Smooth muscle cell (in vitro differentiated cells): ENCODE measurements around the gene ABHD14A. TPM values are rescaled to one million over a fixed set of nuclear protein-coding genes. Genes with fewer than 3 reads are reported as not detected.

Experiments
- DNase-seq: peaks from one replicate; lab custom pipeline; 2025; ENCODE audit not compliant: unreplicated experiment; lab: John Stamatoyannopoulos, UW
- H2AFZ ChIP-seq: fragments of 200-600 bp; sonication (generic); 2 replicates; pipeline ENCODE4 v1.6.0; 2016; ENCODE audit warnings: antibody characterized with exemption, low read depth, mild to moderate bottlenecking
- H3F3A ChIP-seq: fragments of 200-600 bp; sonication (generic); 2 replicates; pipeline ENCODE4 v1.6.0; 2017; ENCODE audit warnings: antibody characterized with exemption, low read depth
- H3K27ac ChIP-seq: fragments of 200-600 bp; sonication (generic); 2 replicates; pipeline ENCODE4 v1.5.1; 2016; ENCODE audit warnings: low read depth, mild to moderate bottlenecking
- H3K27me3 ChIP-seq: fragments of 200-600 bp; sonication (generic); 2 replicates; pipeline ENCODE4 v1.6.1; 2016; ENCODE audit warnings: low read depth, mild to moderate bottlenecking
- H3K36me3 ChIP-seq: fragments of 200-600 bp; sonication (generic); 2 replicates; pipeline ENCODE4 v1.5.1; 2016; ENCODE audit warnings: low read depth
- H3K4me1 ChIP-seq: fragments of 200-600 bp; sonication (generic); 2 replicates; pipeline ENCODE4 v1.5.1; 2016; ENCODE audit warnings: low read depth
- H3K4me2 ChIP-seq: fragments of 200-600 bp; sonication (generic); 2 replicates; pipeline ENCODE4 v1.6.0; 2016; ENCODE audit warnings: mild to moderate bottlenecking
- H3K4me3 ChIP-seq: fragments of 200-600 bp; sonication (generic); 2 replicates; pipeline ENCODE4 v1.5.1; 2016; ENCODE audit warnings: mild to moderate bottlenecking
- H3K79me2 ChIP-seq: fragments of 200-600 bp; sonication (generic); 2 replicates; pipeline ENCODE4 v1.6.0; 2016; ENCODE audit warnings: low read depth, mild to moderate bottlenecking
- H3K9ac ChIP-seq: fragments of 200-600 bp; sonication (generic); 2 replicates; pipeline ENCODE4 v1.6.0; 2016; ENCODE audit warnings: low read depth
- H3K9me3 ChIP-seq: fragments of 200-600 bp; sonication (generic); replicated peaks from 2 replicates; pipeline ENCODE4 v1.5.1; 2016; ENCODE audit warnings: low read depth
- H4K20me1 ChIP-seq: fragments of 200-600 bp; sonication (generic); 2 replicates; pipeline ENCODE4 v1.6.0; 2016; ENCODE audit warnings: low read depth
- WGBS: methylation state at CpG from one replicate; pipeline ENCODE4 v1.1.7; 2016; ENCODE audit warnings: low lambda C conversion rate; 5-methylcytosine and 5-hydroxymethylcytosine counted together
- polyA plus RNA-seq: library from polyadenylated mRNA; unstranded; fragments of >200 nt; fragmentation: Nextera tagmentation; extraction: Ambion mirVana; gene quantifications from 2 replicates; pipeline ENCODE4 v1.2.1, GENCODE V29; 2016
- total RNA-seq: library from RNA; depleted of rRNA; stranded (reverse); fragments of >200 nt; gene quantifications from 2 replicates; pipeline ENCODE4 v1.2.3, GENCODE V29; 2014
- TF ChIP-seq, protein P1 (sequence below): fragments of 200-600 bp; sonication (generic); IDR thresholded peaks from 2 replicates; pipeline ENCODE4 v1.5.1; 2017; ENCODE audit warnings: borderline replicate concordance, mild to moderate bottlenecking, antibody characterized with exemption; ENCODE audit not compliant: insufficient read depth, poor library complexity, severe bottlenecking

Gene ABHD14A
- total and polyA plus RNA-seq, 2 experiments from 2014 or later = 16.1 to 49.7 TPM

DNA sequence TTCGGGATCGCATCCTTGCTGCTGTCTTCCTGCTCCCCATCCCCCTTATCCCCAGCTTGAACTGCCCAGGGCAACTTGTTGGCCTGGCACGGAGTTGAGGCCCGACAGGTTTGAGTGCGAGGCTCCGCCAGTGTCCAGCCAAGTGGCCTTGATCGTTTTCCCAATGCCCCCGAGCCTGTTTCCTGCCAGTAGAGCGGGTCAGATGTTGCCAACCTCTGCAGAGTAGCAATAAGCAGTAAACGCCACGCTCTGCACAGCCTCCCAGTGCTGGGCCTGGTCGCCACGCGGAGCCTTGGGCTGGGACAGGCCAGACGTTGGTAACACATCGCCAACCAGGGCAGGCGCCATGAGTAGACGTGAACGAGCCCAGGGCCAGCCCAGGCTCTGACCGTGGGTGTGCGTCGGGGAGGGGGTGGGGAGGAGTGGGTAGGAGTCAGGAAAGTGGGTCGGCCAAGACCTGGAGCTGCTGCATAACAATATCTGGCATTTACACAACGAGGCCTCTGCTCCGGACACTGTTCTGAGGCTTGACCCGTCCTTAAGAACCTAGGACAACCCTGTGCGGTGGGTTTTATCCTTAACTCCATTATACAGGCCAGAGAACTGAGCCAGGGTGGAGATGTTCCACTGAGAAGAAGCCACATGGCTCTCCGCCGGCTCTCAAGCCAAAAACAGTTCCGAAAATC, 444 bp upstream of the ABHD14A start:
- Histone ChIP-seq H3K27ac (no peak overlapping the region), H3K4me3 (peak overlapping the region; percentile 69), H3K79me2 (peaks cover 6% of the 10 kb centered on the region), H3F3A (peaks cover 21% of the 10 kb centered on the region), H2AFZ (peak overlapping the region; percentile 95), H3K9me3 (no peaks in the 10 kb centered on the region), H3K27me3 (no peaks in the 10 kb centered on the region), H3K9ac (no peak overlapping the region), H4K20me1 (no peaks in the 10 kb centered on the region), H3K4me1 (peaks cover 21% of the 10 kb centered on the region), H3K36me3 (no peaks in the 10 kb centered on the region), H3K4me2 (peak overlapping the region; percentile 98)
- WGBS = 49% methylated on average over 29 of the region's 30 CpGs
- DNase-seq = no peak
- TF ChIP-seq, protein P1, sequence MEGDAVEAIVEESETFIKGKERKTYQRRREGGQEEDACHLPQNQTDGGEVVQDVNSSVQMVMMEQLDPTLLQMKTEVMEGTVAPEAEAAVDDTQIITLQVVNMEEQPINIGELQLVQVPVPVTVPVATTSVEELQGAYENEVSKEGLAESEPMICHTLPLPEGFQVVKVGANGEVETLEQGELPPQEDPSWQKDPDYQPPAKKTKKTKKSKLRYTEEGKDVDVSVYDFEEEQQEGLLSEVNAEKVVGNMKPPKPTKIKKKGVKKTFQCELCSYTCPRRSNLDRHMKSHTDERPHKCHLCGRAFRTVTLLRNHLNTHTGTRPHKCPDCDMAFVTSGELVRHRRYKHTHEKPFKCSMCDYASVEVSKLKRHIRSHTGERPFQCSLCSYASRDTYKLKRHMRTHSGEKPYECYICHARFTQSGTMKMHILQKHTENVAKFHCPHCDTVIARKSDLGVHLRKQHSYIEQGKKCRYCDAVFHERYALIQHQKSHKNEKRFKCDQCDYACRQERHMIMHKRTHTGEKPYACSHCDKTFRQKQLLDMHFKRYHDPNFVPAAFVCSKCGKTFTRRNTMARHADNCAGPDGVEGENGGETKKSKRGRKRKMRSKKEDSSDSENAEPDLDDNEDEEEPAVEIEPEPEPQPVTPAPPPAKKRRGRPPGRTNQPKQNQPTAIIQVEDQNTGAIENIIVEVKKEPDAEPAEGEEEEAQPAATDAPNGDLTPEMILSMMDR = no peak

DNA sequence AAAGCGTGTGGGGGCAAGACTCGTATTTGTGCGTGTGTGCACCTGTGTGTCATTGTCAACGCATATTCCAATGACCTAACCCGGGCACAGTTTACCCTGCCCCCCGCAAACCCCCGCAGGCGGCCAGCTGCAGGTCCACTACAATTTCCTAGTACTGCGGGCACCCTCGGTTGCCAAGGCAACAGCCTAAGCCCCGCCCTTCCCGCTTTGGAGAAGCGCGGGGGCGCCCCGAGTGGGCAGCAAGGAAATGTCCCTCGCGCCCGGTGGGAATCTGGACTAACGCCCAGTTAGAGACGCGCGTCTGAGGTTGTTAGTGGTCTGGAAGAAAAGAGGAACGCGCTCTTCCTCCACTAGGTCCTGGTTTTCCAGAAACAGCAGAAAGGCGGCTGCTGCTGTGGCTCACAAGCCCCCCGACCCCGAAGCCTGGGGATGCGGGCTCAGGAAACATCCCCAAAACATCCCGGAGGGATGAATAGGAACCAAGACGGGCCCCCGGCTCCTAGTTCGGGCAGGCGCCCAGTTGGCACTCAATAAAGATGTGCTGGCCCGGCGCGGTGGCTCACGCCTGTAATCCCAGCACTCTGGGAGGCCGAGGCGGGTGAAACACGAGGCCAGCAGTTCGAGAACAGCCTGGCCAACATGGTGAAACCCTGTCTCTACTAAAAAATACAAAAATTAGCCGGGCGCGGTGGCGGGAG, 1.1 kb downstream of the ABHD14A start:
- DNase-seq = peak; percentile 47
- Histone ChIP-seq H3K79me2 (peaks cover 16% of the 10 kb centered on the region), H3K27me3 (no peaks in the 10 kb centered on the region), H3K9ac (no peak overlapping the region), H4K20me1 (no peaks in the 10 kb centered on the region), H3K9me3 (no peaks in the 10 kb centered on the region), H3F3A (peaks cover 21% of the 10 kb centered on the region), H3K4me1 (peaks cover 21% of the 10 kb centered on the region), H3K36me3 (no peaks in the 10 kb centered on the region), H3K4me2 (peak overlapping the region; percentile 98), H2AFZ (peak overlapping the region; percentile 95), H3K4me3 (peak overlapping the region; percentile 69), H3K27ac (no peak overlapping the region)
- 48% methylated on average over 46 of the region's 46 CpGs for WGBS
- TF ChIP-seq, protein P1 = peak; percentile 5

DNA sequence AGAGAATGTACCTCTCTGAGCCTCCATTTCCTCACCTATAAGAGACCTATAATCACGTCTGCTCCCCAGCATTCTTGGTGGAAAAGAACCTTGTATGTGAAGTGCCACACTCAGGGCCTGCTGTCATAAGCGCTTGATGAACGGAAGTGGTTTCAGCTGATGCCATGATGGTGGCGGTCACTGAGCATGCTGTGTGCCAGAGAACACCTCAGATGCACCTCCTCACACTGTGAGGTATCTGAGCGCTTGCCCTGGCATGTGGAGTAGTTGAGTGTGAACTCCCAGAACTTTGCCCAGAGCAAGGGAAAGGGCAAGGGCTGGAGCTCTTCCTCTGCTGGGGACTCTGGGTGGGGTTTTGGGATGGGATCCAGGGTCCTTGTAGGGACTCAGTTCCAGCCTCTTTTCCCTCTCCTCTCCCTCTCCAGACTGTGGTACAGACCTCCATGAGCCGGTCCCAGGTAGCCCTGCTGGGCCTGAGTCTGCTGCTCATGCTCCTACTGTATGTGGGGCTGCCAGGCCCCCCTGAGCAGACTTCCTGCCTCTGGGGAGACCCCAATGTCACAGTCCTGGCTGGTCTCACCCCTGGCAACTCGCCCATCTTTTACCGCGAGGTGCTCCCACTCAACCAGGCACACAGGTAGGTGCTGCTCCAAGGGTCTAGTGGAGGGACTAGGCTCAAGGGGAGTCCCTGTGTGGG, 2.7 kb downstream of the ABHD14A start:
- no peaks in the 10 kb centered on the region for H3K27me3 ChIP-seq
- H3F3A ChIP-seq = peaks cover 21% of the 10 kb centered on the region
- WGBS = 99% methylated on average over 9 of the region's 9 CpGs
- H3K36me3 ChIP-seq = no peaks in the 10 kb centered on the region
- no peaks in the 10 kb centered on the region for H3K9me3 ChIP-seq
- no peak overlapping the region for H3K9ac ChIP-seq
- peaks cover 28% of the 10 kb centered on the region for H3K4me1 ChIP-seq
- H3K4me2 ChIP-seq = no peak overlapping the region
- H3K4me3 ChIP-seq = no peak overlapping the region
- no peaks in the 10 kb centered on the region for H4K20me1 ChIP-seq
- H2AFZ ChIP-seq = no peak overlapping the region
- TF ChIP-seq, protein P1 = no peak
- no peak overlapping the region for H3K27ac ChIP-seq
- peaks cover 25% of the 10 kb centered on the region for H3K79me2 ChIP-seq
- no peak for DNase-seq
